ENCODE results near the gene EPHA4.

The EPHA4 gene

GRCh38 chr2:221372159-221372884, 199.8 kb downstream of the EPHA4 start:
- peak; percentile 7 for DNase-seq (ENCODE audit: low read depth, low spot score)
- in situ Hi-C loops (cut with HindIII; ENCODE audit: low sequenced_read_pairs), result no loop called here
- TF ChIP-seq CTCF (IDR thresholded peaks at IDR 0.05; ENCODE audit: low read depth, low read length), result peak; percentile 38
- H3K4me3 ChIP-seq (ENCODE audit: low read depth, low read length), result no peak overlapping the region

- DNase-seq (ENCODE audit: low read depth, low spot score), result no peak
- TF ChIP-seq CTCF (IDR thresholded peaks at IDR 0.05; ENCODE audit: low read depth, low read length), result no peak
- no peak overlapping the region for H3K4me3 ChIP-seq (ENCODE audit: low read depth, low read length)
- in situ Hi-C loops (cut with HindIII; ENCODE audit: low sequenced_read_pairs), result no loop called here
Observed at GRCh38 chr2:221371347-221371746, 200.8 kb downstream of the EPHA4 start.

- H3K4me3 ChIP-seq (ENCODE audit: low read depth, low read length), result no peak overlapping the region
- no peak for TF ChIP-seq CTCF (IDR thresholded peaks at IDR 0.05; ENCODE audit: low read depth, low read length)
- in situ Hi-C loops (cut with HindIII; ENCODE audit: low sequenced_read_pairs), result no loop called here
- no peak for DNase-seq (ENCODE audit: low read depth, low spot score)
Observed at GRCh38 chr2:221370857-221371211, 201.3 kb downstream of the EPHA4 start.

- no peak overlapping the region for H3K4me3 ChIP-seq (ENCODE audit: low read depth, low read length)
- no peak for TF ChIP-seq CTCF (IDR thresholded peaks at IDR 0.05; ENCODE audit: low read depth, low read length)
- no peak for DNase-seq (ENCODE audit: low read depth, low spot score)
- in situ Hi-C loops (cut with HindIII; ENCODE audit: low sequenced_read_pairs), result no loop called here
Observed at GRCh38 chr2:221370076-221370856, 201.8 kb downstream of the EPHA4 start.

Data from astrocyte of the spinal cord (primary cell).